ENCODE measurements around the gene APC. TPM values are rescaled to one million over a fixed set of nuclear protein-coding genes. Genes with fewer than 3 reads are reported as not detected.
"Not testable (repeated sequence)": the region's sequence is repeated elsewhere in the genome, so short reads cannot be mapped to it uniquely, and the experiment has no call there.

Gene APC
- total and polyA plus RNA-seq, 5 experiments from 2014 or later = 16.6 to 47.9 (median 23.7) TPM

- peaks cover 0 to 6% (median 0%) of the 10 kb centered on the region in 3 donors for H3K36me3 Mint-ChIP-seq
- POLR2A ChIA-PET = no interaction called here
- no peaks in the 10 kb centered on the region for H3K9me3 Mint-ChIP-seq
- H3K4me1 Mint-ChIP-seq = peaks cover 3 to 7% (median 5%) of the 10 kb centered on the region in 4 donors
- peaks cover 0 to 4% (median 3%) of the 10 kb centered on the region in 5 donors for H3K27me3 Mint-ChIP-seq
- ATAC-seq (no peak), DNase-seq (no peak)
- no peak overlapping the region for H3K27ac Mint-ChIP-seq
- no peak overlapping the region for H3K4me3 Mint-ChIP-seq
These were observed 108.9 kb downstream of the APC start for GRCh38 chr5:112846556-112846955.

- H3K4me1 Mint-ChIP-seq = peaks cover 3 to 7% (median 5%) of the 10 kb centered on the region in 4 donors
- no peak overlapping the region for H3K4me3 Mint-ChIP-seq
- H3K36me3 Mint-ChIP-seq = peaks cover 0 to 3% (median 0%) of the 10 kb centered on the region in 3 donors
- POLR2A ChIA-PET = no interaction called here
- H3K27me3 Mint-ChIP-seq = peaks cover 0 to 7% (median 5%) of the 10 kb centered on the region in 5 donors
- ATAC-seq (no peak), DNase-seq (no peak)
- H3K9me3 Mint-ChIP-seq = peaks cover 0 to 2% (median 0%) of the 10 kb centered on the region in 9 donors
- no peak overlapping the region for H3K27ac Mint-ChIP-seq
These were observed 109.6 kb downstream of the APC start for GRCh38 chr5:112847306-112847705.

- Mint-ChIP-seq H3K4me3 (peak overlapping the region in 2 of 10 donors; percentile 2 to 34), H3K4me1 (peaks cover 3 to 7% (median 5%) of the 10 kb centered on the region in 4 donors), H3K36me3 (no peaks in the 10 kb centered on the region), H3K9me3 (peaks cover 0 to 2% (median 0%) of the 10 kb centered on the region in 9 donors), H3K27ac (peak overlapping the region in 5 of 10 donors; percentile 0 to 55 (median 18)), H3K27me3 (peaks cover 0 to 7% (median 5%) of the 10 kb centered on the region in 5 donors)
- ATAC-seq = peak; percentile 98 to 99
- DNase-seq = peak in 4 of 10 donors; percentile 22 to 51 (median 36)
- POLR2A ChIA-PET = interaction anchor here (0.7 to 1.2 kb wide), 3 partner anchors 13 to 131 kb away, joined by 4 to 8 read pairs (median 6); partner anchors contain the start of gene SRP19
These were observed 110.6 kb downstream of the APC start for GRCh38 chr5:112848116-112848811.

- peaks cover 5 to 20% (median 14%) of the 10 kb centered on the region in 5 donors for H3K27me3 Mint-ChIP-seq
- DNase-seq = no peak
- POLR2A ChIA-PET = no interaction called here
- no peak overlapping the region for H3K27ac Mint-ChIP-seq
- peaks cover 3 to 7% (median 5%) of the 10 kb centered on the region in 4 donors for H3K4me1 Mint-ChIP-seq
- ATAC-seq = no peak
- no peak overlapping the region for H3K4me3 Mint-ChIP-seq
- peaks cover 0 to 5% (median 4%) of the 10 kb centered on the region in 3 donors for H3K36me3 Mint-ChIP-seq
- H3K9me3 Mint-ChIP-seq = peaks cover 4 to 12% (median 5%) of the 10 kb centered on the region in 9 donors
These were observed 112.2 kb downstream of the APC start for GRCh38 chr5:112849912-112850311.

GRCh38 chr5:112854651-112855050 is 117.0 kb downstream of the APC start:
- no peak overlapping the region for H3K27ac Mint-ChIP-seq
- H3K27me3 Mint-ChIP-seq = peaks cover 20 to 41% (median 23%) of the 10 kb centered on the region in 5 donors
- H3K4me1 Mint-ChIP-seq = no peaks in the 10 kb centered on the region
- POLR2A ChIA-PET = interaction anchor here (0.5 kb wide), 1 partner anchor 21 kb away, joined by 3 read pairs; no protein-coding TSS in a partner anchor
- peaks cover 5 to 29% (median 10%) of the 10 kb centered on the region in 9 donors for H3K9me3 Mint-ChIP-seq
- DNase-seq (no peak), ATAC-seq (no peak)
- no peak overlapping the region for H3K4me3 Mint-ChIP-seq
- peaks cover 0 to 21% (median 7%) of the 10 kb centered on the region in 3 donors for H3K36me3 Mint-ChIP-seq

- peaks cover 5 to 21% (median 7%) of the 10 kb centered on the region in 3 donors for H3K36me3 Mint-ChIP-seq
- POLR2A ChIA-PET = no interaction called here
- H3K27ac Mint-ChIP-seq = no peak overlapping the region
- H3K9me3 Mint-ChIP-seq = peaks cover 5 to 29% (median 10%) of the 10 kb centered on the region in 9 donors
- ATAC-seq = no peak
- peaks cover 16 to 35% (median 20%) of the 10 kb centered on the region in 5 donors for H3K27me3 Mint-ChIP-seq
- peaks cover 6 to 25% (median 15%) of the 10 kb centered on the region in 4 donors for H3K4me1 Mint-ChIP-seq
- no peak for DNase-seq
- no peak overlapping the region for H3K4me3 Mint-ChIP-seq
These were observed 120.2 kb downstream of the APC start for GRCh38 chr5:112857866-112858265.

GRCh38 chr5:112860571-112860928 is 122.9 kb downstream of the APC start:
- H3K27me3 Mint-ChIP-seq = peaks cover 0 to 16% (median 13%) of the 10 kb centered on the region in 5 donors
- POLR2A ChIA-PET = interaction anchor here (0.8 to 1.7 kb wide), 8 partner anchors 9 to 699 kb away, joined by 4 to 16 read pairs (median 5); partner anchors contain the start of genes DCP2 and REEP5
- DNase-seq, H3K9me3 Mint-ChIP-seq, ATAC-seq: not testable (repeated sequence)
- H3K36me3 Mint-ChIP-seq = peaks cover 2 to 26% (median 10%) of the 10 kb centered on the region in 3 donors
- H3K4me1 Mint-ChIP-seq = peaks cover 14 to 40% (median 28%) of the 10 kb centered on the region in 4 donors
- H3K4me3 Mint-ChIP-seq = peak overlapping the region; percentile 91 to 98 (median 96)
- peak overlapping the region; percentile 96 to 99 (median 98) for H3K27ac Mint-ChIP-seq

GRCh38 chr5:112860929-112861637 is 123.4 kb downstream of the APC start, which contains the start of gene SRP19:
SRP19 (plus strand) TSS chr5:112861287; CDS start chr5:112861377, 90 bp downstream.
- peak; percentile 94 for ATAC-seq
- peaks cover 14 to 40% (median 28%) of the 10 kb centered on the region in 4 donors for H3K4me1 Mint-ChIP-seq

GRCh38 chr5:112861638-112861985 is 123.9 kb downstream of the APC start:
- Mint-ChIP-seq H3K36me3 (peaks cover 0 to 37% (median 2%) of the 10 kb centered on the region in 3 donors), H3K9me3 (no peaks in the 10 kb centered on the region)

More at GRCh38 chr5:112860929-112861637, 123.4 kb downstream of the APC start, which contains the start of gene SRP19:
- DNase-seq = peak; percentile 83 to 94 (median 90)
- POLR2A ChIA-PET = interaction anchor here (0.7 to 1.7 kb wide), 9 partner anchors 9 to 700 kb away, joined by 4 to 16 read pairs (median 4); partner anchors contain the start of genes DCP2 and REEP5
- H3K9me3 Mint-ChIP-seq = peaks cover 0 to 5% (median 0%) of the 10 kb centered on the region in 9 donors
- peak within 1 kb of the TSS; percentile 91 to 98 (median 96) for H3K4me3 Mint-ChIP-seq
- peaks cover 0 to 12% (median 7%) of the 10 kb centered on the region in 5 donors for H3K27me3 Mint-ChIP-seq
- peak within 1 kb of the TSS; percentile 96 to 99 (median 98) for H3K27ac Mint-ChIP-seq
- peaks cover 2 to 32% (median 5%) of the 10 kb centered on the region in 3 donors for H3K36me3 Mint-ChIP-seq

GRCh38 chr5:112862085-112862484 is 124.4 kb downstream of the APC start:
- Mint-ChIP-seq H3K27me3 (peaks cover 0 to 5% (median 0%) of the 10 kb centered on the region in 5 donors), H3K27ac (peak overlapping the region in 9 of 10 donors; percentile 52 to 99 (median 96)), H3K4me1 (peaks cover 16 to 47% (median 32%) of the 10 kb centered on the region in 4 donors), H3K9me3 (no peaks in the 10 kb centered on the region), H3K4me3 (peak overlapping the region; percentile 91 to 98 (median 96)), H3K36me3 (peaks cover under 1 to 42% (median 2%) of the 10 kb centered on the region in 3 donors)
- DNase-seq = no peak
- POLR2A ChIA-PET = interaction anchor here (1.6 kb wide), 1 partner anchor 22 kb away, joined by 4 read pairs; no protein-coding TSS in a partner anchor
- ATAC-seq = no peak

More at GRCh38 chr5:112861638-112861985, 123.9 kb downstream of the APC start:
- DNase-seq (no peak), ATAC-seq (no peak)
- Mint-ChIP-seq H3K4me3 (peak overlapping the region; percentile 91 to 98 (median 96)), H3K4me1 (peaks cover 14 to 42% (median 30%) of the 10 kb centered on the region in 4 donors), H3K27me3 (peaks cover 0 to 7% (median 2%) of the 10 kb centered on the region in 5 donors), H3K27ac (peak overlapping the region; percentile 96 to 99 (median 98))
- POLR2A ChIA-PET = interaction anchor here (0.7 to 1.7 kb wide), 9 partner anchors 10 to 701 kb away, joined by 4 to 16 read pairs (median 4); partner anchors contain the start of genes DCP2 and REEP5

GRCh38 chr5:112863549-112863948 is 125.9 kb downstream of the APC start:
- DNase-seq = no peak
- Mint-ChIP-seq H3K4me1 (peaks cover 18 to 51% (median 34%) of the 10 kb centered on the region in 4 donors), H3K4me3 (peak overlapping the region in 9 of 10 donors; percentile 12 to 96 (median 91)), H3K9me3 (no peaks in the 10 kb centered on the region), H3K27ac (peak overlapping the region; percentile 35 to 98 (median 65)), H3K36me3 (peaks cover 2 to 56% (median 5%) of the 10 kb centered on the region in 3 donors), H3K27me3 (no peaks in the 10 kb centered on the region)
- no peak for ATAC-seq
- POLR2A ChIA-PET = no interaction called here

- no peaks in the 10 kb centered on the region for H3K9me3 Mint-ChIP-seq
- peaks cover 5 to 71% (median 6%) of the 10 kb centered on the region in 3 donors for H3K36me3 Mint-ChIP-seq
- ATAC-seq (no peak), DNase-seq (no peak)
- H3K4me1 Mint-ChIP-seq = peaks cover 21 to 64% (median 47%) of the 10 kb centered on the region in 4 donors
- no peaks in the 10 kb centered on the region for H3K27me3 Mint-ChIP-seq
- H3K27ac Mint-ChIP-seq = no peak overlapping the region
- no peak overlapping the region for H3K4me3 Mint-ChIP-seq
- POLR2A ChIA-PET = no interaction called here
These were observed 127.4 kb downstream of the APC start for GRCh38 chr5:112865128-112865527.
